Omental fat pad (tissue), 4 donors: ENCODE data around the gene FBXW7. TPM values are rescaled to one million over a fixed set of nuclear protein-coding genes. Genes with fewer than 3 reads are reported as not detected.

Source experiments
- ATAC-seq: fragments of 150-250 bp; one replicate; pipeline ENCODE4 v1.9.1; 2016; ENCODE audit warnings: mild to moderate bottlenecking, moderate library complexity; ENCODE audit not compliant: low FRiP score
- DNase-seq: peaks from one replicate; pipeline ENCODE4 v3.0.0-alpha.2; 2019; ENCODE audit warnings: low spot score
- total RNA-seq, 4 donors: library from RNA; depleted of rRNA; stranded (reverse); fragments of >200 nt; gene quantifications; one replicate each; pipeline ENCODE4 v1.1.0, GENCODE V29; 2016
- TF ChIP-seq, protein P1 (sequence below), 3 donors: fragments of 450-650 bp; IDR thresholded peaks; one replicate each; pipeline ENCODE4 v1.5.1; 2016 to 2017; ENCODE audit warnings: antibody characterized with exemption in 3 of 3, mild to moderate bottlenecking in 3 of 3, moderate library complexity in 2 of 3

The FBXW7 gene
- total RNA-seq, 4 donors from 2014 or later = 44.3 to 62.0 (median 49.9) TPM

DNA sequence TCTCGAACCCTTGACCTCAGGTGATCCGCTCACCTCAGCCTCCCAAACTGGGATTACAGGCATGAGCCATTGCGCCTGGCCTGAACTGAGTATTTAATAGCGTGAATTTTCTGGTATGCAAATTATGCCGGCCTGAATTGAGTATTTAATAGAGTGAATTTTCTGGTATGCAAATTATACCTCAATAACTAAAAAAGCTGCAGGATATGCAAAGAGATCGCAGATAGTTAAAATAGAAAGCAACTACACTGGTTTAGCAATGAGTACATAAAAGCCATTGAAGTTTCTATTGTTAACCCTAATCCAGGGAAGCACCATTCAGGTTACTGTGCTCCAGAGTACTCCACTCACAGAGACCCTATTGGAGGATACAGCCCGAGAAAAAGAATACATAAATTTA is 22.8 kb downstream of the FBXW7 start:
- TF ChIP-seq, protein P1, sequence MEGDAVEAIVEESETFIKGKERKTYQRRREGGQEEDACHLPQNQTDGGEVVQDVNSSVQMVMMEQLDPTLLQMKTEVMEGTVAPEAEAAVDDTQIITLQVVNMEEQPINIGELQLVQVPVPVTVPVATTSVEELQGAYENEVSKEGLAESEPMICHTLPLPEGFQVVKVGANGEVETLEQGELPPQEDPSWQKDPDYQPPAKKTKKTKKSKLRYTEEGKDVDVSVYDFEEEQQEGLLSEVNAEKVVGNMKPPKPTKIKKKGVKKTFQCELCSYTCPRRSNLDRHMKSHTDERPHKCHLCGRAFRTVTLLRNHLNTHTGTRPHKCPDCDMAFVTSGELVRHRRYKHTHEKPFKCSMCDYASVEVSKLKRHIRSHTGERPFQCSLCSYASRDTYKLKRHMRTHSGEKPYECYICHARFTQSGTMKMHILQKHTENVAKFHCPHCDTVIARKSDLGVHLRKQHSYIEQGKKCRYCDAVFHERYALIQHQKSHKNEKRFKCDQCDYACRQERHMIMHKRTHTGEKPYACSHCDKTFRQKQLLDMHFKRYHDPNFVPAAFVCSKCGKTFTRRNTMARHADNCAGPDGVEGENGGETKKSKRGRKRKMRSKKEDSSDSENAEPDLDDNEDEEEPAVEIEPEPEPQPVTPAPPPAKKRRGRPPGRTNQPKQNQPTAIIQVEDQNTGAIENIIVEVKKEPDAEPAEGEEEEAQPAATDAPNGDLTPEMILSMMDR (IDR thresholded peaks at IDR 0.05) = no peak
- no peak for ATAC-seq

DNA sequence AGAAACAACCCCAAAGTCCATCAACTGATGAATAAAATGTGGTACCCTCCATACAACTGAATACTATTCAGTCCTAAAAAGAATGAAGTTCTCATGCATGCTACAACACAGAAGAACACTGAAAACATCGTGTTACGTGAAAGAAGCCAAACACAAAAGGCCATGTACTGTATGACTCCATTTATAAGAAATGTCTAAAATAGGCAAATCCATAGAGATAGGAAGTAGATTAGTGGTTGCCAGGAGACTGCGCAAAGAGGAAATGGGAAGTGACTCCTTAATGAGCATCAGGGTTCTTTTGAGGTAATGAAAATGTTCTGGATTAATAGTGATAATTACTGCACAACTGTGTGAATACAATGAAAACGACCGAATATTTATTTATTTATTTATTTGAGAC is 23.4 kb downstream of the FBXW7 start:
- DNase-seq = no peak
- TF ChIP-seq, protein P1 (IDR thresholded peaks at IDR 0.05) = no peak
- no peak for ATAC-seq

More for the DNA sequence above, 22.8 kb downstream of the FBXW7 start:
- no peak for DNase-seq

DNA sequence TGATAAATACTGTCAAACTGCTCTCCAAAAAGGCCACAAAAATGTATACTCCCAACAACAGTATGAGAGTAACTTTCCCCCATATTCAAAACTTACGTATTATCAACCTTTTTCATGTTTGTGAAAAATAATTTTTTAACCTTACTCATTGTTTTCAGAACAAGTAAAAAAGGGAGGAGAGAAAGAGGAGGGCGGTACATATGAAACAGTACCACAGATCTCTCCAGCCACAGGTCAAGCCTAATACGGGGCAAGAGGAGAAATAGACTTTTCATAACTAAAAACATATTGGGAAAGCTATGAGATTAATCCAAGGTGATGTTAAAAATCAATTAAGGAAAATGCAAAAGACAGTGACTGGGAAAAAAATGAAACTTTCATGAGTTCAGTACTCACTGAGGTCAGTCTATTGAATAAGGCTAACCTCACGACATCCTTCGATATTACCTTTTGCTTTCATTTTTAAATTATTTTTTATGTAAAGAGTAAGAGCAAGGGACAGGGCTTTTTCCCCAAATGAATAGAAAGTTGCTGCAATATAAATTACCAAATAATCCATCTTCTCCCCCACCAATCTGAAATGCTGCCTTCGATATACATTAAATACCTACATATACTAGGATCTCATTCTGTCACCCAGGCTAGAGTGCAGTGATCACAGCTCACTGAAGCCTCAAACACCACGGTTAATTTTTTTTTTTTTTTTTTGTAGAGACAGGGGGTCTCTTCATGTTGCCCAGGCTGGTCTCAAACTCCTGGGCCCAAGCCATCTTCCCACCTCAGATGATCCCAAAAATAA is 25.3 kb downstream of the FBXW7 start:
- DNase-seq = no peak
- TF ChIP-seq, protein P1 (IDR thresholded peaks at IDR 0.05) = no peak
- ATAC-seq = no peak

DNA sequence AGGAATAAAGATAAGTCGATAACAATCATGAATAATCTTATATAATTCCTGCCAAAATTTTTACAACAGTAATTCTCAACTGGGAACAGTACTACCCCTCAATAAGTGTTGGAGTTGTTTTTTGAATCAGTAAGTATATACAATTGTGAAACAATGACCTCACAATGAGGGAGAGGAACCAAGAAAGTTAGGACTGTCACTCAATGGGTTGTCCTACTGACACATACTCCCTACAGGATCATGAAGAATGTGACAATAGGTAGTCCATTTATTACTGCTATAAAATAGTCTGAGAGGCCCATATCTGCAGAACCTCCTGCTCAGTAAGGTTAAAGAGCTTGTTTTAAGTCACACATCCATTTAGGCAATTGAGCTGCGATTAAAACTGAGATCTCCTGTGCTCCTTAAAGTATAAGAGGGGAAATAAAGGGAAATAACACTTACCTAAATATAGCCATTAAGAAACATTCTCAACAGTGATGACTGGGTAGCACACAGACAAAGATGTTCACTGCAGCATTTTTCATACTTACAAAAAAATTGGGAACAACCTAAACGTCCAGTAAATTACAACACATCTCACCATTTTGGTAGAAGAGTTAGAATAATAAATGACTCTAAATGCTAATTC is 26.2 kb downstream of the FBXW7 start:
- TF ChIP-seq, protein P1 (IDR thresholded peaks at IDR 0.05) = no peak
- DNase-seq (no peak), ATAC-seq (no peak)

DNA sequence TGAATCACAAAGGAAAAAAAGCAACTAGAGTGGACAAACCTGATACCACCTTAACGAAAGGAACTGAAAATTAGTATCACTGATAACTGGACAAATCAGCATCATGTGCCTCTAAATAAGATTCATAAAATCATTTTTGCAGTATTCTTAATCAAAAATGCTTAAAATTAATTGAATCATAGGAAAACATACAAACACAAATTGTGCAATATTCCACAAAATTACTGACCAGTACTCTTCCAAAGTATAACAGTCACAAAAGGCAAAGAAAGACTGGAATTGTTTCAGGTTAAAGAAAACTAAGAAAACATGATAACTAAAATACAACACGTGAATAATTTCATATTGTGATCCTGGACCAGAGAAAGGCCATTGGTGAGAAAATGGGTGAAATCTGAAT is 27.1 kb downstream of the FBXW7 start:
- DNase-seq (no peak), ATAC-seq (no peak)
- TF ChIP-seq, protein P1 (IDR thresholded peaks at IDR 0.05) = no peak

DNA sequence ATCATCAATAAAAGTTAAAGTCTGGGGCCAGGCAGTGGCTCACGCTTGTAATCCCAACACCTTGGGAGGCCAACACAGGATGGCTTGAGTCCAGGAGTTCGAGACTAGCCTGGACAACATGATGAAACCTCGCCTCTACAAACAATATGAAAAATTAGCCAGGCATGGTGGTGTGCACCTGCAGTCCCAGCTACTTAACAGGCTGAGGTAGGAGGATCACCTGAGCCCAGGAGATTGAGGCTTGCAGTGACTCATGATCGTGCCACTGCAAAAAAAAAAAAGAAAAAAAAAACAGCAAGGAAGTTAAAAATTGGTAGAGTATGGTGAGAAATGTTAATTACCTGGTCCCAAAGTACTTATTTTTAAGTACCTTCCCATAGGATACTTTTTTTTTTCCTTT is 27.5 kb downstream of the FBXW7 start:
- TF ChIP-seq, protein P1 (IDR thresholded peaks at IDR 0.05) = no peak
- no peak for ATAC-seq
- DNase-seq = no peak
